GM12878 (cell line): Measurements from ENCODE around the gene ECM1. TPM values are rescaled to one million over a fixed set of nuclear protein-coding genes. Genes with fewer than 3 reads are reported as not detected.

Experiments used
- ASH2L ChIP-seq: fragments of 300-600, 200-600 bp; sonication (generic); IDR thresholded peaks from 2 replicates; pipeline ENCODE4 v1.6.1; 2017; ENCODE audit warnings: low read depth, mild to moderate bottlenecking, borderline replicate concordance
- ATF3 ChIP-seq: IDR thresholded peaks from 2 replicates; pipeline ENCODE4 v1.6.1; 2011; ENCODE audit warnings: low read depth, mild to moderate bottlenecking, low read length, moderate library complexity, borderline replicate concordance; ENCODE audit errors: extremely low read depth
- EZH2 ChIP-seq: IDR thresholded peaks from 2 replicates; pipeline ENCODE4 v1.6.1; 2012; ENCODE audit warnings: low read depth, mild to moderate bottlenecking, control low read depth, inconsistent platforms, low read length, borderline replicate concordance; ENCODE audit not compliant: control insufficient read depth
- GATAD2B ChIP-seq: fragments of 450-650 bp; conservative IDR thresholded peaks from 2 replicates; pipeline ENCODE4 v1.6.1; 2017; ENCODE audit warnings: low read depth, mild to moderate bottlenecking, moderate library complexity
- HSF1 ChIP-seq: fragments of 150-350 bp; IDR thresholded peaks from 2 replicates; pipeline ENCODE4 v1.6.1; 2014; ENCODE audit warnings: mild to moderate bottlenecking, low read depth, low read length
- KLF5 ChIP-seq: fragments of 450-650 bp; IDR thresholded peaks from 2 replicates; pipeline ENCODE4 v1.6.1; 2014; ENCODE audit warnings: mild to moderate bottlenecking; ENCODE audit not compliant: partially characterized antibody
- NKRF ChIP-seq: fragments of 450-650 bp; conservative IDR thresholded peaks from 2 replicates; pipeline ENCODE4 v1.6.1; 2017; ENCODE audit warnings: mild to moderate bottlenecking, moderate library complexity
- NR2F1 ChIP-seq: fragments of 450-650 bp; conservative IDR thresholded peaks from 2 replicates; pipeline ENCODE4 v1.6.1; 2017; ENCODE audit warnings: mild to moderate bottlenecking
- RELA ChIP-seq: fragments of 450-650 bp; IDR thresholded peaks from 2 replicates; pipeline ENCODE4 v1.8.0; 2014; ENCODE audit warnings: borderline replicate concordance; ENCODE audit not compliant: partially characterized antibody
- ZBED1 ChIP-seq: IDR thresholded peaks from 2 replicates; pipeline ENCODE4 v1.6.1; 2016; ENCODE audit warnings: borderline replicate concordance
- ZNF622 ChIP-seq: fragments of 450-650 bp; IDR thresholded peaks from 2 replicates; pipeline ENCODE4 v1.6.1; 2017; ENCODE audit warnings: mild to moderate bottlenecking, inconsistent platforms
- polyA plus RNA-seq, 11 experiments: library from polyadenylated mRNA; depleted of rRNA in 4 of 11; unstranded in 6 of 11; stranded (reverse) in 5 of 11; fragments of >200 nt; fragmentation: Nextera tagmentation in 4 of 11; fragmentation: Illumina TruSeq in 1 of 11; extraction: Ambion mirVana in 4 of 11; extraction: Trizol in 1 of 11; gene quantifications; 1 replicate in 1 of 11; 2 replicates in 10 of 11; pipeline versions ENCODE4 v1.2.1 to v1.2.3, GENCODE V29; 2011 to 2016; ENCODE audit warnings: inconsistent platforms in 2 of 11, missing spikeins in 2 of 11, low read depth in 1 of 11
- total RNA-seq, 4 experiments: library from RNA; depleted of rRNA in 3 of 4; stranded (reverse); fragments of >200 nt in 3 of 4; fragmentation: Illumina TruSeq in 1 of 4; extraction: Trizol in 1 of 4; gene quantifications; 2 replicates each; pipeline versions ENCODE4 v1.2.1 to v1.2.3, GENCODE V29; 2013 to 2021
- TF ChIP-seq, protein P1 (sequence below): fragments of 450-650 bp; IDR thresholded peaks from 2 replicates; pipeline ENCODE4 v1.6.1; 2018; ENCODE audit warnings: mild to moderate bottlenecking, low read depth, moderate library complexity; ENCODE audit not compliant: partially characterized antibody
- TF ChIP-seq, protein P2 (sequence below): fragments of 150-350 bp; IDR thresholded peaks from 2 replicates; pipeline ENCODE4 v1.6.1; 2016; ENCODE audit warnings: low read depth, low read length
- TF ChIP-seq, protein P3 (sequence below): fragments of 450-650 bp; IDR thresholded peaks from 2 replicates; pipeline ENCODE4 v1.6.1; 2017; ENCODE audit warnings: mild to moderate bottlenecking, moderate library complexity

ECM1 gene
- total and polyA plus RNA-seq, 10 of the 15 experiments (the other 5 are each of a cell fraction or from before 2014, with no cell fraction given): 0.06 to 1.3 (median 0.60) TPM

DNA sequence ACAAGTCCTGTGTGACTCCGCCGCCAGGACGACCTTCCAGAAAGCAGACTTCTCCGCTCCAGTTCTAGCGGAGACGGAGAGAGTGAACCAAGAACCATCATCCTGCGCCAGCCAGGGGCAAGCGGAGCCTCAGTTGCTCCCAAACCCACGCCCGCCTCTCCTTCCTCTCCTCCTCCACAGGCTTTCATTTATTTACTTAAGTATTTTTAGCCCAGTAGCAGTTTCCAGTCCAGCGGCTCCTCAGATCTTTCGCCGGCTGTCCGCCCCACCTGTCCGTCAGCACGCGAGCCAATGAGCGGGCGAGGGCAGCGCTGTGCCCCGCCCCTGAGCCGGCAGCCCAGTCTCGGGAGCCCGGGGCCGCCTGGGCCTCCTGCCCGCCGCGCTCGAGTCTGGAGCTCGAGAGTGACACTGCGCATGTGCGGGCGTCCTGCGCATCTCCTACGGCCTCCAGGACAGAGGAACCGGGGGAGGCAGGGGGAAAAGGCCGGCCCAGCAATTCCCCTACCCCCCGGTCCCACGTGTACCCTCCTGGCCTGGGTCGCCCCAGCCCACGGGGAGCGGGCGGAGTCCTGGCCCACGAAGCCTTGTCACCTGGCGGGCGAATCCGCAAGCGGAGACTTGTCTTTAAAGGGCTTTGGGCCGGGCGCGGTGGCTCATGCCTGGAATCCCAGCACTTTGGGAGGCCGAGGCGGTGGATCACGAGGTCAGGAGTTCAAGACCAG is 7.6 kb downstream of the ECM1 start, which contains the start of gene FALEC (continued):
- TF ChIP-seq, protein P1, sequence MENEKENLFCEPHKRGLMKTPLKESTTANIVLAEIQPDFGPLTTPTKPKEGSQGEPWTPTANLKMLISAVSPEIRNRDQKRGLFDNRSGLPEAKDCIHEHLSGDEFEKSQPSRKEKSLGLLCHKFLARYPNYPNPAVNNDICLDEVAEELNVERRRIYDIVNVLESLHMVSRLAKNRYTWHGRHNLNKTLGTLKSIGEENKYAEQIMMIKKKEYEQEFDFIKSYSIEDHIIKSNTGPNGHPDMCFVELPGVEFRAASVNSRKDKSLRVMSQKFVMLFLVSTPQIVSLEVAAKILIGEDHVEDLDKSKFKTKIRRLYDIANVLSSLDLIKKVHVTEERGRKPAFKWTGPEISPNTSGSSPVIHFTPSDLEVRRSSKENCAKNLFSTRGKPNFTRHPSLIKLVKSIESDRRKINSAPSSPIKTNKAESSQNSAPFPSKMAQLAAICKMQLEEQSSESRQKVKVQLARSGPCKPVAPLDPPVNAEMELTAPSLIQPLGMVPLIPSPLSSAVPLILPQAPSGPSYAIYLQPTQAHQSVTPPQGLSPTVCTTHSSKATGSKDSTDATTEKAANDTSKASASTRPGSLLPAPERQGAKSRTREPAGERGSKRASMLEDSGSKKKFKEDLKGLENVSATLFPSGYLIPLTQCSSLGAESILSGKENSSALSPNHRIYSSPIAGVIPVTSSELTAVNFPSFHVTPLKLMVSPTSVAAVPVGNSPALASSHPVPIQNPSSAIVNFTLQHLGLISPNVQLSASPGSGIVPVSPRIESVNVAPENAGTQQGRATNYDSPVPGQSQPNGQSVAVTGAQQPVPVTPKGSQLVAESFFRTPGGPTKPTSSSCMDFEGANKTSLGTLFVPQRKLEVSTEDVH: no peak
- TF ChIP-seq ATF3 (no peak), NKRF (0 out of 2 replicates have a peak, but pooled peaks have one; percentile 59), HSF1 (no peak), KLF5 (peak; percentile 32), GATAD2B (peak; percentile 60; the same call in 1 of the 2 replicates), EZH2 (no peak), ZBED1 (no peak), NR2F1 (peak; percentile 50), ASH2L (no peak), RELA (no peak), ZNF622 (no peak)
- TF ChIP-seq, protein P2, sequence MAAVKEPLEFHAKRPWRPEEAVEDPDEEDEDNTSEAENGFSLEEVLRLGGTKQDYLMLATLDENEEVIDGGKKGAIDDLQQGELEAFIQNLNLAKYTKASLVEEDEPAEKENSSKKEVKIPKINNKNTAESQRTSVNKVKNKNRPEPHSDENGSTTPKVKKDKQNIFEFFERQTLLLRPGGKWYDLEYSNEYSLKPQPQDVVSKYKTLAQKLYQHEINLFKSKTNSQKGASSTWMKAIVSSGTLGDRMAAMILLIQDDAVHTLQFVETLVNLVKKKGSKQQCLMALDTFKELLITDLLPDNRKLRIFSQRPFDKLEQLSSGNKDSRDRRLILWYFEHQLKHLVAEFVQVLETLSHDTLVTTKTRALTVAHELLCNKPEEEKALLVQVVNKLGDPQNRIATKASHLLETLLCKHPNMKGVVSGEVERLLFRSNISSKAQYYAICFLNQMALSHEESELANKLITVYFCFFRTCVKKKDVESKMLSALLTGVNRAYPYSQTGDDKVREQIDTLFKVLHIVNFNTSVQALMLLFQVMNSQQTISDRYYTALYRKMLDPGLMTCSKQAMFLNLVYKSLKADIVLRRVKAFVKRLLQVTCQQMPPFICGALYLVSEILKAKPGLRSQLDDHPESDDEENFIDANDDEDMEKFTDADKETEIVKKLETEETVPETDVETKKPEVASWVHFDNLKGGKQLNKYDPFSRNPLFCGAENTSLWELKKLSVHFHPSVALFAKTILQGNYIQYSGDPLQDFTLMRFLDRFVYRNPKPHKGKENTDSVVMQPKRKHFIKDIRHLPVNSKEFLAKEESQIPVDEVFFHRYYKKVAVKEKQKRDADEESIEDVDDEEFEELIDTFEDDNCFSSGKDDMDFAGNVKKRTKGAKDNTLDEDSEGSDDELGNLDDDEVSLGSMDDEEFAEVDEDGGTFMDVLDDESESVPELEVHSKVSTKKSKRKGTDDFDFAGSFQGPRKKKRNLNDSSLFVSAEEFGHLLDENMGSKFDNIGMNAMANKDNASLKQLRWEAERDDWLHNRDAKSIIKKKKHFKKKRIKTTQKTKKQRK: no peak
- TF ChIP-seq, protein P3, sequence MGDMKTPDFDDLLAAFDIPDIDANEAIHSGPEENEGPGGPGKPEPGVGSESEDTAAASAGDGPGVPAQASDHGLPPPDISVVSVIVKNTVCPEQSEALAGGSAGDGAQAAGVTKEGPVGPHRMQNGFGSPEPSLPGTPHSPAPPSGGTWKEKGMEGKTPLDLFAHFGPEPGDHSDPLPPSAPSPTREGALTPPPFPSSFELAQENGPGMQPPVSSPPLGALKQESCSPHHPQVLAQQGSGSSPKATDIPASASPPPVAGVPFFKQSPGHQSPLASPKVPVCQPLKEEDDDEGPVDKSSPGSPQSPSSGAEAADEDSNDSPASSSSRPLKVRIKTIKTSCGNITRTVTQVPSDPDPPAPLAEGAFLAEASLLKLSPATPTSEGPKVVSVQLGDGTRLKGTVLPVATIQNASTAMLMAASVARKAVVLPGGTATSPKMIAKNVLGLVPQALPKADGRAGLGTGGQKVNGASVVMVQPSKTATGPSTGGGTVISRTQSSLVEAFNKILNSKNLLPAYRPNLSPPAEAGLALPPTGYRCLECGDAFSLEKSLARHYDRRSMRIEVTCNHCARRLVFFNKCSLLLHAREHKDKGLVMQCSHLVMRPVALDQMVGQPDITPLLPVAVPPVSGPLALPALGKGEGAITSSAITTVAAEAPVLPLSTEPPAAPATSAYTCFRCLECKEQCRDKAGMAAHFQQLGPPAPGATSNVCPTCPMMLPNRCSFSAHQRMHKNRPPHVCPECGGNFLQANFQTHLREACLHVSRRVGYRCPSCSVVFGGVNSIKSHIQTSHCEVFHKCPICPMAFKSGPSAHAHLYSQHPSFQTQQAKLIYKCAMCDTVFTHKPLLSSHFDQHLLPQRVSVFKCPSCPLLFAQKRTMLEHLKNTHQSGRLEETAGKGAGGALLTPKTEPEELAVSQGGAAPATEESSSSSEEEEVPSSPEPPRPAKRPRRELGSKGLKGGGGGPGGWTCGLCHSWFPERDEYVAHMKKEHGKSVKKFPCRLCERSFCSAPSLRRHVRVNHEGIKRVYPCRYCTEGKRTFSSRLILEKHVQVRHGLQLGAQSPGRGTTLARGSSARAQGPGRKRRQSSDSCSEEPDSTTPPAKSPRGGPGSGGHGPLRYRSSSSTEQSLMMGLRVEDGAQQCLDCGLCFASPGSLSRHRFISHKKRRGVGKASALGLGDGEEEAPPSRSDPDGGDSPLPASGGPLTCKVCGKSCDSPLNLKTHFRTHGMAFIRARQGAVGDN: no peak
